Left lung (tissue), 10 donors: ENCODE results near the gene TRAF3. TPM values are rescaled to one million over a fixed set of nuclear protein-coding genes. Genes with fewer than 3 reads are reported as not detected.
A peak's percentile ranks its signal among the peaks of the same experiment; 100 is the strongest.

Source experiments
- ATAC-seq: fragments of 200-7000 bp; cut with Tn5 transposase; one replicate; pipeline ENCODE4 v1.9.1; 2020; ENCODE audit warnings: moderate library complexity
- DNase-seq, 4 donors: peaks; one replicate each; pipeline ENCODE4 v3.0.0-alpha.2; 2013 to 2020
- H3K27ac ChIP-seq, 2 donors: fragments of 200-600 bp; sonication (generic) in 1 of 2; one replicate each; pipeline versions ENCODE4 v1.5.0 to v1.8.0; 2020 to 2021
- H3K27me3 ChIP-seq, 2 donors: fragments of 200-600 bp; sonication (generic) in 1 of 2; one replicate each; pipeline versions ENCODE4 v1.5.0 to v1.8.0; 2020 to 2021
- H3K36me3 ChIP-seq, 2 donors: fragments of 200-600 bp; sonication (generic) in 1 of 2; one replicate each; pipeline versions ENCODE4 v1.5.0 to v1.8.0; 2020 to 2021
- H3K4me1 ChIP-seq, 2 donors: fragments of 200-600 bp; one replicate each; pipeline ENCODE4 v1.8.0; 2021
- H3K4me3 ChIP-seq, 2 donors: fragments of 200-600 bp; sonication (generic) in 1 of 2; one replicate each; pipeline versions ENCODE4 v1.5.0 to v1.8.0; 2020 to 2021; ENCODE audit warnings: mild to moderate bottlenecking in 1 of 2
- H3K9me3 ChIP-seq, 2 donors: fragments of 200-600 bp; sonication (generic) in 1 of 2; one replicate each; pipeline versions ENCODE4 v1.5.0 to v1.8.0; 2020 to 2021
- CTCF ChIP-seq, 2 donors: fragments of 200-600 bp; sonication (generic) in 1 of 2; IDR thresholded peaks; one replicate each; pipeline versions ENCODE4 v1.5.0 to v1.8.0; 2021; ENCODE audit warnings: antibody characterized with exemption in 2 of 2
- intact Hi-C, 2 donors: fragments of 100-400 bp; cut with DNase I; formaldehyde crosslinking; loops; one replicate each; pipeline versions ENCODE4 v1.11.2 to v1.14.2; 2022
- polyA plus RNA-seq, 6 donors: library from polyadenylated mRNA; unstranded; fragments of 120-200 nt; gene quantifications; one replicate each; pipeline ENCODE4 v1.2.1, GENCODE V29; 2013; ENCODE audit not compliant: insufficient read length in 6 of 6
- total RNA-seq, 2 donors: library from RNA; stranded (reverse); fragmentation: NEBNext Ultra II Directional; extraction: Animal tissue kit (Norgen Biotek cat#: 25700); gene quantifications; one replicate each; pipeline ENCODE4 v1.2.1, GENCODE V29; 2021
- donor health status: DM: no; HTN: yes; CAD: no.
- donor health status: DM: no; HTN: no; CAD: no.

Gene TRAF3
- total and polyA plus RNA-seq, 8 donors, result 10.9 to 25.1 (median 13.1) TPM

GRCh38 chr14:102752239-102752847 is 24.9 kb upstream of the TRAF3 start:
- H3K27ac ChIP-seq, result no peak overlapping the region
- no peak for TF ChIP-seq CTCF (IDR thresholded peaks at IDR 0.05)
- ATAC-seq, result no peak
- intact Hi-C loops, result no loop called here
- H3K4me3 ChIP-seq, result no peak overlapping the region
- H3K4me1 ChIP-seq, result no peaks in the 10 kb centered on the region
- DNase-seq, result no peak
- no peaks in the 10 kb centered on the region for H3K27me3 ChIP-seq
- peaks cover 0 to 12% of the 10 kb centered on the region in 2 donors for H3K36me3 ChIP-seq
- no peaks in the 10 kb centered on the region for H3K9me3 ChIP-seq

- no peaks in the 10 kb centered on the region for H3K9me3 ChIP-seq
- intact Hi-C loops, result no loop called here
- TF ChIP-seq CTCF (IDR thresholded peaks at IDR 0.05), result no peak
- peaks cover 0 to 3% of the 10 kb centered on the region in 2 donors for H3K36me3 ChIP-seq
- H3K4me3 ChIP-seq, result no peak overlapping the region
- ATAC-seq (no peak), DNase-seq (no peak)
- no peak overlapping the region for H3K27ac ChIP-seq
- H3K4me1 ChIP-seq, result no peaks in the 10 kb centered on the region
- H3K27me3 ChIP-seq, result no peaks in the 10 kb centered on the region
Observed at GRCh38 chr14:102754370-102755262, 22.6 kb upstream of the TRAF3 start.

GRCh38 chr14:102757646-102758045 is 19.6 kb upstream of the TRAF3 start:
- intact Hi-C loops, result no loop called here
- no peaks in the 10 kb centered on the region for H3K4me1 ChIP-seq
- peaks cover 0 to 12% of the 10 kb centered on the region in 2 donors for H3K27me3 ChIP-seq
- H3K36me3 ChIP-seq, result no peaks in the 10 kb centered on the region
- no peak overlapping the region for H3K27ac ChIP-seq
- no peak overlapping the region for H3K4me3 ChIP-seq
- H3K9me3 ChIP-seq, result no peaks in the 10 kb centered on the region
- no peak for TF ChIP-seq CTCF (IDR thresholded peaks at IDR 0.05)
- ATAC-seq (no peak), DNase-seq (no peak)

GRCh38 chr14:102758087-102758486 is 19.2 kb upstream of the TRAF3 start:
- H3K27ac ChIP-seq, result no peak overlapping the region
- no peaks in the 10 kb centered on the region for H3K4me1 ChIP-seq
- no peaks in the 10 kb centered on the region for H3K36me3 ChIP-seq
- intact Hi-C loops, result no loop called here
- DNase-seq (no peak), ATAC-seq (no peak)
- H3K4me3 ChIP-seq, result no peak overlapping the region
- H3K9me3 ChIP-seq, result no peaks in the 10 kb centered on the region
- H3K27me3 ChIP-seq, result peaks cover 0 to 12% of the 10 kb centered on the region in 2 donors
- TF ChIP-seq CTCF (IDR thresholded peaks at IDR 0.05), result no peak

- H3K4me1 ChIP-seq, result no peaks in the 10 kb centered on the region
- H3K27me3 ChIP-seq, result peaks cover 0 to 12% of the 10 kb centered on the region in 2 donors
- no peaks in the 10 kb centered on the region for H3K36me3 ChIP-seq
- peak in 2 of 4 donors; percentile 39 to 63 for DNase-seq
- H3K4me3 ChIP-seq, result no peak overlapping the region
- TF ChIP-seq CTCF (IDR thresholded peaks at IDR 0.05), result no peak
- H3K9me3 ChIP-seq, result no peaks in the 10 kb centered on the region
- intact Hi-C loops, result no loop called here
- no peak overlapping the region for H3K27ac ChIP-seq
- ATAC-seq, result no peak
Observed at GRCh38 chr14:102759456-102760187, 17.6 kb upstream of the TRAF3 start.
